OCI-LY1 (cell line): ENCODE data around the gene ABCC9.
"Not testable (repeated sequence)": the region's sequence is repeated elsewhere in the genome, so short reads cannot be mapped to it uniquely, and the experiment has no call there.

Experiments
- H2AFZ ChIP-seq: fragments of 200-600 bp; sonication (generic), shearing (Covaris generic); 2 replicates; pipeline ENCODE4 v1.6.0; 2014; ENCODE audit warnings: antibody characterized with exemption, mild to moderate bottlenecking, low read length
- H3F3A ChIP-seq: fragments of 200-600 bp; sonication (generic), shearing (Covaris generic); 2 replicates; pipeline ENCODE4 v1.6.0; 2014; ENCODE audit warnings: mild to moderate bottlenecking, antibody characterized with exemption, low read length, moderate library complexity; ENCODE audit not compliant: insufficient read depth
- H3K27ac ChIP-seq: fragments of 200-600 bp; sonication (generic); 2 replicates; pipeline ENCODE4 v1.5.1; 2014; ENCODE audit warnings: low read length, mixed run types, mild to moderate bottlenecking, low read depth; ENCODE audit not compliant: poor library complexity, severe bottlenecking
- H3K27me3 ChIP-seq: fragments of 200-600 bp; sonication (generic); 2 replicates; pipeline ENCODE4 v1.6.0; 2014; ENCODE audit warnings: antibody characterized with exemption, mild to moderate bottlenecking, low read length, moderate library complexity; ENCODE audit not compliant: insufficient read depth
- H3K36me3 ChIP-seq: fragments of 200-600 bp; sonication (generic); 2 replicates; pipeline ENCODE4 v1.6.1; 2014; ENCODE audit warnings: mild to moderate bottlenecking, antibody characterized with exemption, low read length, moderate library complexity, mixed read lengths; ENCODE audit not compliant: insufficient read depth
- H3K4me1 ChIP-seq: fragments of 200-600 bp; sonication (generic); 2 replicates; pipeline ENCODE4 v1.5.1; 2014; ENCODE audit warnings: mild to moderate bottlenecking, low read length, moderate library complexity; ENCODE audit not compliant: insufficient read depth, severe bottlenecking
- H3K4me2 ChIP-seq: fragments of 200-600 bp; sonication (generic), shearing (Covaris generic); 2 replicates; pipeline ENCODE4 v1.6.1; 2014; ENCODE audit warnings: low read length
- H3K4me3 ChIP-seq: fragments of 200-600 bp; sonication (generic); 2 replicates; pipeline ENCODE4 v1.5.1; 2014; ENCODE audit warnings: low read length, low read depth, mild to moderate bottlenecking, mixed read lengths; ENCODE audit not compliant: poor library complexity, severe bottlenecking
- H3K79me2 ChIP-seq: fragments of 200-600 bp; shearing (Covaris generic); 2 replicates; pipeline ENCODE4 v1.6.1; 2016; ENCODE audit warnings: mixed run types, low read length, mixed read lengths; ENCODE audit not compliant: insufficient read depth
- H3K9ac ChIP-seq: fragments of 200-600 bp; sonication (generic), shearing (Covaris generic); 2 replicates; pipeline ENCODE4 v1.6.1; 2014; ENCODE audit warnings: mild to moderate bottlenecking, low read length, mixed read lengths
- H3K9me2 ChIP-seq: fragments of 200-600 bp; sonication (generic), shearing (Covaris generic); 2 replicates; pipeline ENCODE4 v1.6.1; 2014; ENCODE audit warnings: low read depth, mild to moderate bottlenecking, low read length, mixed read lengths
- H3K9me3 ChIP-seq: fragments of 200-600 bp; shearing (Covaris generic); 2 replicates; pipeline ENCODE4 v1.6.1; 2014; ENCODE audit warnings: low read length, mixed read lengths
- H4K20me1 ChIP-seq: fragments of 200-600 bp; sonication (generic), shearing (Covaris generic); 2 replicates; pipeline ENCODE4 v1.6.0; 2016; ENCODE audit warnings: mild to moderate bottlenecking, low read length; ENCODE audit not compliant: insufficient read depth
- EZH2 ChIP-seq: fragments of 200-600 bp; sonication (generic), shearing (Covaris generic); IDR thresholded peaks from 2 replicates; pipeline ENCODE4 v1.8.0; 2017; ENCODE audit warnings: borderline replicate concordance, mixed run types, mild to moderate bottlenecking, antibody characterized with exemption, low read length, moderate library complexity, mixed read lengths
- TF ChIP-seq, protein P1 (sequence below): fragments of 200-600 bp; sonication (generic), shearing (Covaris generic); IDR thresholded peaks from 2 replicates; pipeline ENCODE4 v1.5.1; 2017; ENCODE audit warnings: mild to moderate bottlenecking, antibody characterized with exemption, low read length, moderate library complexity, mixed read lengths

The ABCC9 gene

DNA sequence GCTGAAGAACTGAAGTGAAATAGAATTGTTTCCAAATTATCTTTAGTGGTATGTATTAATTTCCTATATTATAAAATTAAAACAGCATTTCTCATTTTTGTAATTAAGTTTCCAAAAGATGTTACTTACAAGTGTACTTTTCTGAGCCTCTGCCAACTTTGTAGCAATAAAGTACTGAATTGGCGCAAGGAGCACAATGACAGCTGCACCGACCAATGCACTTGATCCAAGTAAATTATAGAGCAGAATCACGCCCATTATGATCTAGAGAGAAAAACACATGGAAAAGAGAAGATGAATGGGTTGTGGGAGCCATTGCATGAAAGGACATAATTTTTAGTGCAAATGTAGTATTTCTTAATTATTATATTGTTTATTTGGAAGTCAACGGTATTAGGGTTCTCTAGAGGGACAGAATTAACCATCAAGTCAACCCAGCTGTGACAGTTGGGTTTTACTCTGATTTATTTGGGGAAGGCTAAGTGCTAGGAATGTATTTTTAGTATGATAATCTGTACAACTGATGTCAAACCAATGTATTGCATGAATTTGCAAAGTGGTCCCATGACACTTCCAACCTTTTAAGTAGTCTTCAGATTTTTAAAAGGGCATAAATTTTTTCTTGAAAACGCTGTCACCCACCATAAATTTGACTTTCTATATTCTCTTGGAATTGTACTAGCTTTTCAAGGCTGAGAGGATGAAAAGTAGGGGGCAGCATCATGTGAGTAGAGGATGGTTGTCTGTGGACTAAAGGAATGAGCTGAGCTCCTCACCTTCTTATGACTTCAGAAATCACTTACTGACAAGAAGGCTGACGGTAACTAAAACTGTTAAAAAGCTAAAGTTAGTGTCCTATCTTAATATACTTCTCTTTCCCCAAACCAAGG, 33.0 kb downstream of the ABCC9 start:
- H4K20me1 ChIP-seq = no peaks in the 10 kb centered on the region
- no peak overlapping the region for H3K27ac ChIP-seq
- H3K79me2 ChIP-seq = no peaks in the 10 kb centered on the region
- H3K9me2 ChIP-seq = no peaks in the 10 kb centered on the region
- no peaks in the 10 kb centered on the region for H3F3A ChIP-seq
- no peaks in the 10 kb centered on the region for H3K27me3 ChIP-seq
- H3K4me3 ChIP-seq = no peak overlapping the region
- no peak overlapping the region for H2AFZ ChIP-seq
- no peak overlapping the region for H3K9ac ChIP-seq
- TF ChIP-seq, protein P1, sequence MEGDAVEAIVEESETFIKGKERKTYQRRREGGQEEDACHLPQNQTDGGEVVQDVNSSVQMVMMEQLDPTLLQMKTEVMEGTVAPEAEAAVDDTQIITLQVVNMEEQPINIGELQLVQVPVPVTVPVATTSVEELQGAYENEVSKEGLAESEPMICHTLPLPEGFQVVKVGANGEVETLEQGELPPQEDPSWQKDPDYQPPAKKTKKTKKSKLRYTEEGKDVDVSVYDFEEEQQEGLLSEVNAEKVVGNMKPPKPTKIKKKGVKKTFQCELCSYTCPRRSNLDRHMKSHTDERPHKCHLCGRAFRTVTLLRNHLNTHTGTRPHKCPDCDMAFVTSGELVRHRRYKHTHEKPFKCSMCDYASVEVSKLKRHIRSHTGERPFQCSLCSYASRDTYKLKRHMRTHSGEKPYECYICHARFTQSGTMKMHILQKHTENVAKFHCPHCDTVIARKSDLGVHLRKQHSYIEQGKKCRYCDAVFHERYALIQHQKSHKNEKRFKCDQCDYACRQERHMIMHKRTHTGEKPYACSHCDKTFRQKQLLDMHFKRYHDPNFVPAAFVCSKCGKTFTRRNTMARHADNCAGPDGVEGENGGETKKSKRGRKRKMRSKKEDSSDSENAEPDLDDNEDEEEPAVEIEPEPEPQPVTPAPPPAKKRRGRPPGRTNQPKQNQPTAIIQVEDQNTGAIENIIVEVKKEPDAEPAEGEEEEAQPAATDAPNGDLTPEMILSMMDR = no peak
- no peak for TF ChIP-seq EZH2
- H3K9me3 ChIP-seq = no peaks in the 10 kb centered on the region
- H3K36me3 ChIP-seq = no peaks in the 10 kb centered on the region
- H3K4me2 ChIP-seq = no peak overlapping the region
- H3K4me1 ChIP-seq = no peaks in the 10 kb centered on the region

DNA sequence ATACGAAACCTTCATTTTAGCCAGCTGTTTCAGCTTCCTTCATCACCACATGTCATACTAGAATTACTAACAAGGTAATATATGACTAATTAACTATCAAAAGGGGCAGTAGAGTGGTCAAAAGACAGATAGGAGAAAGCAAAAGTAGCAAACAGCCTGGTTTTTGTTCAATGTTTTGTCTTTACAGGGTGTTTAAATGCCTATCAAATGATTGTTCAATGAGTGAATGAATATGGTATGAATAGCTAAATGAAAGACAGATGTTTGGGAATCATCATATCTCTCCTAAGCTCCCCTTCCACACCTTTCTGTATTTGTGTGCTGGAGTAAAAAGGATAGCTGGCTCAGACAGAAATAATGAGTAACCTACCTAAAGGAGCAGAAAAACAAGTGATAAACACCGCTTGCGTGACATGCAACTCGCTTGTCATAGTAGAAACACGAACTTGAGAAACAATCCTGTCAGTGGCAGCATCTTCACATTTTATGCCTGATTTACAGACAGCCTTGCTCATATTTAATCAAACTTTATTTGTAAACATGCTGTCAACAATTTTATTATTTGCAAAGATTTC, 34.2 kb downstream of the ABCC9 start:
- Histone ChIP-seq H3K9me2 (no peaks in the 10 kb centered on the region), H3K27ac (no peak overlapping the region), H3K4me3 (no peak overlapping the region), H3K9ac (no peak overlapping the region), H3K9me3 (no peaks in the 10 kb centered on the region), H3K36me3 (no peaks in the 10 kb centered on the region), H3K4me1 (no peaks in the 10 kb centered on the region), H3K4me2 (no peak overlapping the region), H3F3A (no peaks in the 10 kb centered on the region), H2AFZ (no peak overlapping the region), H3K79me2 (no peaks in the 10 kb centered on the region), H4K20me1 (no peaks in the 10 kb centered on the region), H3K27me3 (no peaks in the 10 kb centered on the region)
- no peak for TF ChIP-seq EZH2
- TF ChIP-seq, protein P1 = no peak

DNA sequence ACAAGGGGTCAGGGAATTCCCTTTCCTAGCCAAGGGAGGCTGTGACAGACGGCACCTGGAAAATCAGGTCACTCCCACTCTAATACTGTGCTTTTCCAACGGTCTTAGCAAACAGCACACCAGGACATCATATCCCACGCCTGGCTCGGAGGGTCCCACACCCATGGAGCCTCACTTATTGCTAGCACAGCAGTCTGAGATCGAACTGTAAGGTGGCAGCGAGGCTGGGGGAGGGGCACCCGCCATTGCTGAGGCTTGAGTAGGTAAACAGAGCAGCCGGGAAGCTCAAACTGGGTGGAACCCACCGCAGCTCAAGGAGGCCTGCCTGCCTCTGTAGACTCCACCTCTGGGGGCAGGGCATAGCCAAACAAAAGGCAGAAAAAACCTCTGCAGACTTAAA, 41.7 kb downstream of the ABCC9 start:
- not testable (repeated sequence) for H3K27me3 ChIP-seq, H3K4me3 ChIP-seq, H3K9ac ChIP-seq, H3K79me2 ChIP-seq, H4K20me1 ChIP-seq, H3K36me3 ChIP-seq, H2AFZ ChIP-seq, H3K9me2 ChIP-seq, H3F3A ChIP-seq, H3K4me2 ChIP-seq, H3K4me1 ChIP-seq, H3K27ac ChIP-seq, H3K9me3 ChIP-seq
